Adipocyte (in vitro differentiated cells): Measurements from ENCODE around the gene TBC1D3E.
"Not testable (repeated sequence)": the region's sequence is repeated elsewhere in the genome, so short reads cannot be mapped to it uniquely, and the experiment has no call there.

Source experiments
- DNase-seq: peaks from one replicate; pipeline ENCODE4 v3.0.0-alpha.2; 2015; ENCODE audit warnings: low read depth
- H3K27me3 ChIP-seq: replicated peaks from 2 replicates; pipeline ENCODE4 v1.7.0; 2013; ENCODE audit warnings: mild to moderate bottlenecking, low read length, moderate library complexity; ENCODE audit not compliant: control insufficient read depth, insufficient read depth
- H3K36me3 ChIP-seq: 2 replicates; pipeline ENCODE4 v1.7.0; 2013; ENCODE audit warnings: low read length, mild to moderate bottlenecking, moderate library complexity; ENCODE audit not compliant: control insufficient read depth, insufficient read depth, severe bottlenecking
- H3K4me1 ChIP-seq: 2 replicates; pipeline ENCODE4 v1.7.0; 2013; ENCODE audit warnings: mild to moderate bottlenecking, low read length, moderate library complexity; ENCODE audit not compliant: control insufficient read depth, insufficient read depth
- H3K4me3 ChIP-seq: 2 replicates; pipeline ENCODE4 v1.7.0; 2013; ENCODE audit warnings: mild to moderate bottlenecking, low read length, moderate library complexity
- H3K9ac ChIP-seq: 2 replicates; pipeline ENCODE4 v1.7.0; 2013; ENCODE audit warnings: mild to moderate bottlenecking, low read length, moderate library complexity
- H3K9me3 ChIP-seq: 2 replicates; pipeline ENCODE4 v1.7.0; 2013; ENCODE audit warnings: mild to moderate bottlenecking, low read length, moderate library complexity; ENCODE audit not compliant: control insufficient read depth

Gene TBC1D3E

GRCh38 chr17:38127651-38128050 is at the start of gene TBC1D3E:
TSS of gene TBC1D3E (plus strand) at chr17:38127951. CDS start at chr17:38129496, 1,545 bp downstream.
- H3K36me3 ChIP-seq, H3K9me3 ChIP-seq, H3K9ac ChIP-seq, DNase-seq, H3K27me3 ChIP-seq, H3K4me3 ChIP-seq, H3K4me1 ChIP-seq: not testable (repeated sequence)

- not testable (repeated sequence) for H3K4me1 ChIP-seq, DNase-seq, H3K27me3 ChIP-seq, H3K4me3 ChIP-seq, H3K9me3 ChIP-seq, H3K9ac ChIP-seq, H3K36me3 ChIP-seq
Measured at GRCh38 chr17:38087344-38087743, 40.4 kb upstream of the TBC1D3E start.

- H3K9ac ChIP-seq, H3K4me1 ChIP-seq, H3K4me3 ChIP-seq, H3K9me3 ChIP-seq, H3K36me3 ChIP-seq, DNase-seq, H3K27me3 ChIP-seq: not testable (repeated sequence)
Measured at GRCh38 chr17:38088120-38088519, 39.6 kb upstream of the TBC1D3E start.

GRCh38 chr17:38094059-38094694 is 33.6 kb upstream of the TBC1D3E start:
- H3K4me1 ChIP-seq, H3K4me3 ChIP-seq, H3K9me3 ChIP-seq, H3K9ac ChIP-seq, H3K27me3 ChIP-seq, H3K36me3 ChIP-seq, DNase-seq: not testable (repeated sequence)

- H3K9ac ChIP-seq, H3K27me3 ChIP-seq, DNase-seq, H3K4me3 ChIP-seq, H3K9me3 ChIP-seq, H3K36me3 ChIP-seq, H3K4me1 ChIP-seq: not testable (repeated sequence)
Measured at GRCh38 chr17:38099262-38099661, 28.5 kb upstream of the TBC1D3E start.

- not testable (repeated sequence) for H3K9me3 ChIP-seq, H3K4me3 ChIP-seq, H3K36me3 ChIP-seq, DNase-seq, H3K4me1 ChIP-seq, H3K27me3 ChIP-seq, H3K9ac ChIP-seq
Measured at GRCh38 chr17:38119829-38120228, 7.9 kb upstream of the TBC1D3E start.

GRCh38 chr17:38134860-38135259 is 7.1 kb downstream of the TBC1D3E start:
- not testable (repeated sequence) for H3K4me1 ChIP-seq, H3K4me3 ChIP-seq, H3K9ac ChIP-seq, H3K36me3 ChIP-seq, H3K9me3 ChIP-seq, H3K27me3 ChIP-seq, DNase-seq
